ENCODE data around the gene GNE. TPM values are rescaled to one million over a fixed set of nuclear protein-coding genes. Genes with fewer than 3 reads are reported as not detected.
"Not testable (repeated sequence)": the region's sequence is repeated elsewhere in the genome, so short reads cannot be mapped to it uniquely, and the experiment has no call there.

GNE gene
- total RNA-seq, 1 donor from 2014 or later, result 23.9 TPM

GRCh38 chr9:36268007-36268427 is 9.8 kb upstream of the GNE start:
- no peak for TF ChIP-seq CTCF (conservative IDR thresholded peaks at IDR 0.05; ENCODE audit: low read depth, low read length)
- peak; percentile 66 for DNase-seq (ENCODE audit: low read depth)
- no peak overlapping the region for H3K4me3 ChIP-seq (ENCODE audit: low read depth, low read length)

- no peak for DNase-seq (ENCODE audit: low read depth)
- no peak overlapping the region for H3K4me3 ChIP-seq (ENCODE audit: low read depth, low read length)
- TF ChIP-seq CTCF (conservative IDR thresholded peaks at IDR 0.05; ENCODE audit: low read depth, low read length), result no peak
Observed at GRCh38 chr9:36264896-36265295, 6.6 kb upstream of the GNE start.

GRCh38 chr9:36263683-36264082 is 5.4 kb upstream of the GNE start:
- no peak for DNase-seq (ENCODE audit: low read depth)
- H3K4me3 ChIP-seq (ENCODE audit: low read depth, low read length), result no peak overlapping the region
- TF ChIP-seq CTCF (conservative IDR thresholded peaks at IDR 0.05; ENCODE audit: low read depth, low read length), result no peak

GRCh38 chr9:36258996-36259533 is 817 bp upstream of the GNE start:
- no peak for TF ChIP-seq CTCF (conservative IDR thresholded peaks at IDR 0.05; ENCODE audit: low read depth, low read length)
- no peak for DNase-seq (ENCODE audit: low read depth)
- H3K4me3 ChIP-seq (ENCODE audit: low read depth, low read length), result peak overlapping the region; percentile 83

- no peak for DNase-seq (ENCODE audit: low read depth)
- TF ChIP-seq CTCF (conservative IDR thresholded peaks at IDR 0.05; ENCODE audit: low read depth, low read length), result no peak
- H3K4me3 ChIP-seq (ENCODE audit: low read depth, low read length), result no peak overlapping the region
Observed at GRCh38 chr9:36251428-36251827, 6.8 kb downstream of the GNE start.

GRCh38 chr9:36250079-36250478 is 8.2 kb downstream of the GNE start:
- TF ChIP-seq CTCF (conservative IDR thresholded peaks at IDR 0.05; ENCODE audit: low read depth, low read length), result no peak
- H3K4me3 ChIP-seq (ENCODE audit: low read depth, low read length), result no peak overlapping the region
- DNase-seq (ENCODE audit: low read depth), result no peak

GRCh38 chr9:36249189-36249588 is 9.1 kb downstream of the GNE start:
- no peak for DNase-seq (ENCODE audit: low read depth)
- no peak overlapping the region for H3K4me3 ChIP-seq (ENCODE audit: low read depth, low read length)
- TF ChIP-seq CTCF (conservative IDR thresholded peaks at IDR 0.05; ENCODE audit: low read depth, low read length), result no peak

- DNase-seq (ENCODE audit: low read depth); H3K4me3 ChIP-seq (ENCODE audit: low read depth, low read length): not testable (repeated sequence)
Observed at GRCh38 chr9:36248061-36248460, 10.2 kb downstream of the GNE start.

All from epithelial cell of proximal tubule (primary cell).